Measurements from ENCODE around the gene PRODH2.
"Not testable (repeated sequence)": the region's sequence is repeated elsewhere in the genome, so short reads cannot be mapped to it uniquely, and the experiment has no call there.

PRODH2 gene

DNA sequence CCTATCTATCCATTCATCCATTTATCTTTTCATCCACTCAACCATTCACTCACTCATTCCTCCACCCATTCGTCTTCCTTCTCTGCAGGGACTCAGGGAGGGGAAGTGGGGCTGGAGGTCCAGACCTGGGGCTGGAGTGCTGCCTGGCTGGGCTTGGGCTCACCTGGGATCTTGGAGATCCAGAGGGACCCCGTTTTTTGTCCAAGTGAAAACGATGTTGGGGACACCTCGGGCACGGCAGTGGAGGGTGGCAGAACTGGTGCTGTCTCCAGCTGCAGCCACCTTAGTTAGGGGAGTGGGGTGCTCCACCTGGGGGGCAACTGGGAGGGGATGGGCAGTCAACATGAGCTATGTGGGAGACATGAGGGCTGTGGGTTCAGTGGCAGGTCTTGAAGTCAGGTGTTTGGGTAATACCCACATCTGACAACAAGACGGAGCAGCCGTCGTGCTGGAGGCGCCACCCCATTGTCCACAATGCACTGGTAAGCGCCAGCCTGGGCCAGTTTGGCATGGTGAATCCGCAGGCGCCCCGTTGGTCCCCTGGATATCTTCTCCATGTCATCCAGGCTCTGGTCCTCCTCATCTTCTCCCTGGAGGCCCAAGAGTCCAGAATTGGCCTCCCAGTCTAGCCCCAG is 29.4 kb upstream of the PRODH2 start:
- no peaks in the 10 kb centered on the region for H3K36me3 ChIP-seq (ENCODE audit: insufficient read depth, low read length)
- H3K9me3 ChIP-seq (replicated peaks; ENCODE audit: low read length) = peaks cover 8% of the 10 kb centered on the region
- H3K4me1 ChIP-seq (ENCODE audit: control insufficient read depth, insufficient read depth, low read length) = peaks cover 5% of the 10 kb centered on the region
- H3K27me3 ChIP-seq (ENCODE audit: control insufficient read depth, insufficient read depth, low read length) = peaks cover 47% of the 10 kb centered on the region
- no peak overlapping the region for H3K4me2 ChIP-seq (ENCODE audit: low read length)
- H3K9ac ChIP-seq (ENCODE audit: low read depth, low read length) = no peak overlapping the region
- no peak overlapping the region for H3K4me3 ChIP-seq (ENCODE audit: low read length)

DNA sequence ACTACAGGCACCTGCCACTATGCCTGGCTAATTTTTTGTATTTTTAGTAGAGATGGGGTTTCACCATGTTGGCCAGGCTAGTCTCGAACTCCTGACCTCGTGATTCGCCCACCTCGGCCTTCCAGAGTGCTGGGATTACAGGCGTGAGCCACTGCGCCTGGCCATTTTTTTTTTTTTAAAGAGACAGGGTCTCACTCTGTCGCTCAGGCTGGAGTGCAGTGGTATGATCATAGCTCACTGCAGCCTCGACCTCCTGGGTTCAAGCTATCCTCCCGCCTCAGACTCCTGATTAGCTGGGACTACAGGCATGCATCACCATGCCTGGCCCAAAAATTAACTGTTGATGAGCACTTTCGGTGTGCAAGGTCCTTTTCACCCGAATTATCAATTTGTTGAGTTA is 23.5 kb upstream of the PRODH2 start:
- not testable (repeated sequence) for H3K27me3 ChIP-seq (ENCODE audit: control insufficient read depth, insufficient read depth, low read length); H3K4me2 ChIP-seq (ENCODE audit: low read length); H3K4me3 ChIP-seq (ENCODE audit: low read length); H3K36me3 ChIP-seq (ENCODE audit: insufficient read depth, low read length); H3K9me3 ChIP-seq (replicated peaks; ENCODE audit: low read length); H3K4me1 ChIP-seq (ENCODE audit: control insufficient read depth, insufficient read depth, low read length); H3K9ac ChIP-seq (ENCODE audit: low read depth, low read length)

DNA sequence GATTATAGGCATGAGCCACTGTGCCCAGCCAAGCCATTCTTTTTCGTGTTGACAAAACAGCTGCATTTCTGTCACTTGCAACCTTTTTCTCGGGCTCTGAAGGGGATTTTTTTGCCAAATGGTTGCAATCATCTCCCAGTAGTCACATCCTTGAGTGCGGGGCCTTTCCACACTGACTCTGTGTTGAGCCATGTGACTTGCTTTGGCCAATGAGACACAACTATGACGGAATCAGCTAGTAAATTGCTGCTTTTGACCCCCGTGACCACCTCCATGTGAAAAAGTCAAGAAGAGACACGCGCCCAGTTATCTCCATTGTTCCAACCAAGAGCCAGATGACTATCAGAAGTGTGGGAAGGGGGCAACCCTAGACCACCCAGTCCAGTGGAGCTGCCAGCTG is 21.3 kb upstream of the PRODH2 start:
- Histone ChIP-seq H3K36me3 (ENCODE audit: insufficient read depth, low read length) (no peaks in the 10 kb centered on the region), H3K27me3 (ENCODE audit: control insufficient read depth, insufficient read depth, low read length) (peaks cover 9% of the 10 kb centered on the region), H3K9ac (ENCODE audit: low read depth, low read length) (no peak overlapping the region), H3K9me3 (replicated peaks; ENCODE audit: low read length) (peaks cover 2% of the 10 kb centered on the region), H3K4me1 (ENCODE audit: control insufficient read depth, insufficient read depth, low read length) (no peaks in the 10 kb centered on the region), H3K4me2 (ENCODE audit: low read length) (no peak overlapping the region), H3K4me3 (ENCODE audit: low read length) (no peak overlapping the region)

DNA sequence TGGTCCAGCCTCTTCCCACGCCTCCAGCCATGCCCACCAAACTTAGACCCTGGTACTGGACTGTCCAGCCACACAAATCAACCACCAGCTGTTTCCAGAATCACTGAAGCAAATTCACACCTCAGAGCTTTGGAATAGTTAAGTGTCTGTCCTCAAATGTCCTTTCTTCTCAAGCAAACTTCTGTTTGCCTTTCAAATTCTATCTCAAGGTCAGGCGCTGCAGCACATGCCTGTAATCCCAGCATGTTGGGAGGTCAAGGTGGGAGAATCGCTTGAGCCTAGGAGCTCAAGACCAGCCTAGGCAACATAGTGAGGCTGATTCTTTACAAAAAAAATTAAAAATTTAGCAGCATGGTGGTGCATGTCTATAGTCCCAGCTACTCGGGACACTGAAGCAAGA is 19.4 kb upstream of the PRODH2 start:
- no peak overlapping the region for H3K4me2 ChIP-seq (ENCODE audit: low read length)
- no peaks in the 10 kb centered on the region for H3K9me3 ChIP-seq (replicated peaks; ENCODE audit: low read length)
- H3K36me3 ChIP-seq (ENCODE audit: insufficient read depth, low read length) = no peaks in the 10 kb centered on the region
- peaks cover 9% of the 10 kb centered on the region for H3K27me3 ChIP-seq (ENCODE audit: control insufficient read depth, insufficient read depth, low read length)
- no peak overlapping the region for H3K4me3 ChIP-seq (ENCODE audit: low read length)
- H3K4me1 ChIP-seq (ENCODE audit: control insufficient read depth, insufficient read depth, low read length) = no peaks in the 10 kb centered on the region
- H3K9ac ChIP-seq (ENCODE audit: low read depth, low read length) = no peak overlapping the region

DNA sequence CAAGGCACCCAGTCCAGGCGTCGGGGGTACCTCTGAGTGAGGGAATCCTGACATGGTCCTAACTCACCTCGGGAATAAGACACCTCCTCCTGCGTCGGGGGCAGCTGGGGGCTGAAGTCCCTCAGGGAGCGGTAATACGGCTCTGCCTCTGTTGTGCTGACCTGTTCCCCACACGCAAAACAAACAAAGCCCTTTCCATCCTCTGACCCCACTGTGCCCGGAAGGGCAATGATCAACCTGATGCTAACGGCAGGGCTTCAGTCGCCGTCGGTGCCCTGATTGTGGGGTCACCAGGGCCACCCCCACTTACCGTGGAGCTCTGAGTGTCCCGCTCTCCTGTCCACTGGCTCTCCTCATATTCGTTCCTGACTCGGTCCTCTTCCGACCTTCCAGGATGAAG is 18.3 kb upstream of the PRODH2 start:
- no peak overlapping the region for H3K4me2 ChIP-seq (ENCODE audit: low read length)
- H3K4me3 ChIP-seq (ENCODE audit: low read length) = no peak overlapping the region
- H3K27me3 ChIP-seq (ENCODE audit: control insufficient read depth, insufficient read depth, low read length) = peaks cover 9% of the 10 kb centered on the region
- H3K36me3 ChIP-seq (ENCODE audit: insufficient read depth, low read length) = no peaks in the 10 kb centered on the region
- no peak overlapping the region for H3K9ac ChIP-seq (ENCODE audit: low read depth, low read length)
- H3K4me1 ChIP-seq (ENCODE audit: control insufficient read depth, insufficient read depth, low read length) = no peaks in the 10 kb centered on the region
- H3K9me3 ChIP-seq (replicated peaks; ENCODE audit: low read length) = no peaks in the 10 kb centered on the region

DNA sequence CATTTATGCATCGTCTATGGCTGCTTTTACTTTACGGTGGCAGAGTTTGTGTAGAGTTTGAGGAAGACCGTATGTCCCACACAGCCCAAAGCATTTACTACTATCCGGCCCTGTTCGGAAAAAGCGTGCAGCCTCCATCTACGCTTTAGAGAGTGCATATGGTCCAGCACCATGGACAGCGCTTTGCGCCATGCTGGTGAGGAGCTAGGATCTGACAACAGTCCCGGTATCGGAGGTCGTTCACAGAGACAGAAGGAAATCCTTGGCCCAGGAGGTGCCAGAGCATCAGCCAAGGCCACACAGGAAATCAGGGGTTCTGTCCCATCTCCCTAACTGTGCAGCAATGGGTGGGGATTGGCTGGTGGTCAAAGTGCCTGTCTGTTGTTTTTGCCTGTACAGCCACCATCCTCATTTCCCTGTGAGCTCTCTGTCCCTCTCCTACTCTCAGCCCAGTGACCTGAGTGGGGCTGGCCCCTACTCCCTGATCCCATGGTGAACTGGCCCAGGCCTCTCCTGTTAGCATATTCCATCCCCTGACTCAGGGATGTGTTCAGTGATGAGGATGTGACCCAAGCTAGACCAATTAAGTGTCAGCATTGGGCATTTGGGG is 16.2 kb upstream of the PRODH2 start:
- Histone ChIP-seq H3K9me3 (replicated peaks; ENCODE audit: low read length) (no peaks in the 10 kb centered on the region), H3K9ac (ENCODE audit: low read depth, low read length) (no peak overlapping the region), H3K4me3 (ENCODE audit: low read length) (no peak overlapping the region), H3K4me2 (ENCODE audit: low read length) (no peak overlapping the region), H3K36me3 (ENCODE audit: insufficient read depth, low read length) (no peaks in the 10 kb centered on the region), H3K27me3 (ENCODE audit: control insufficient read depth, insufficient read depth, low read length) (peaks cover 1% of the 10 kb centered on the region), H3K4me1 (ENCODE audit: control insufficient read depth, insufficient read depth, low read length) (no peaks in the 10 kb centered on the region)

DNA sequence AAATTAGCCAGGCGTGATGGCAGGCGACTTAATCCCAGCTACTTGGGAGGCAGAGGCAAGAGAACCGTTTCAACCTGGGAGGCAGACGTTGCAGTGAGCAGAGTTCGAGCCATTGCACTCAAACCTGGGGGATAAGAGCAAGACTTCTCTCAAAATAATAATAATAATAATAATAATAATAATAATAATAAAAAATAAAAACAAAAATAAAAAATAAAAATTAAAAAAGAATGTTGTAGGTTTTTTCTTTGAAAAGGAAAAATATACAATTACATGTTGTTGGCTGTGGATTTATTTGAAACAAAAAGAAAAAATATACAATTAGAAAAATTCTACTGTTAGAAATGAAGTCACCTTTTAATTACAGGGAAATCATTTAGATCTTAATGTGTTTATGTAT is 11.5 kb upstream of the PRODH2 start:
- Histone ChIP-seq H3K9me3 (replicated peaks; ENCODE audit: low read length) (no peaks in the 10 kb centered on the region), H3K27me3 (ENCODE audit: control insufficient read depth, insufficient read depth, low read length) (peaks cover under 1% of the 10 kb centered on the region), H3K4me1 (ENCODE audit: control insufficient read depth, insufficient read depth, low read length) (no peaks in the 10 kb centered on the region), H3K4me3 (ENCODE audit: low read length) (no peak overlapping the region), H3K36me3 (ENCODE audit: insufficient read depth, low read length) (no peaks in the 10 kb centered on the region), H3K4me2 (ENCODE audit: low read length) (no peak overlapping the region), H3K9ac (ENCODE audit: low read depth, low read length) (no peak overlapping the region)

DNA sequence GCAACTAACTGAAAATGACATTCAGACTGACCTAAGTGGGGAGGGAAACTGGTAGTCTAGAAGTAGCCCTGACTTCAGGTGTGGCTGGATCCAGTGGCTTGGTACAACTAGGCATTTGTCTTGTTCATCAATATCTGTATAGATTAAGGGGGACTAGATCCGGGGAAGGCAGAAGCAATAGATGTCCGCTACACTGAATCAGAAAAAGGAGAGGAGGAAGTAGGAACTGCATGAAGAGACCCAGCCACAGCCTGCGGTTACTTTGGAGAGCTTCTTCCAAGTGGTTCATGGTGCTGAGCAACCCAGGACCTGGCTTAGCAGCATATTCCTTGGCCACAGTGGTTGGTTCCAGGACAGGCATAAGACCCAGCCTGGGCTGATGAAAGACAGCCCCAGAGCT is 9.9 kb upstream of the PRODH2 start:
- Histone ChIP-seq H3K9me3 (replicated peaks; ENCODE audit: low read length) (no peaks in the 10 kb centered on the region), H3K9ac (ENCODE audit: low read depth, low read length) (no peak overlapping the region), H3K4me2 (ENCODE audit: low read length) (no peak overlapping the region), H3K4me3 (ENCODE audit: low read length) (no peak overlapping the region), H3K27me3 (ENCODE audit: control insufficient read depth, insufficient read depth, low read length) (peaks cover 11% of the 10 kb centered on the region), H3K4me1 (ENCODE audit: control insufficient read depth, insufficient read depth, low read length) (no peaks in the 10 kb centered on the region), H3K36me3 (ENCODE audit: insufficient read depth, low read length) (no peaks in the 10 kb centered on the region)

DNA sequence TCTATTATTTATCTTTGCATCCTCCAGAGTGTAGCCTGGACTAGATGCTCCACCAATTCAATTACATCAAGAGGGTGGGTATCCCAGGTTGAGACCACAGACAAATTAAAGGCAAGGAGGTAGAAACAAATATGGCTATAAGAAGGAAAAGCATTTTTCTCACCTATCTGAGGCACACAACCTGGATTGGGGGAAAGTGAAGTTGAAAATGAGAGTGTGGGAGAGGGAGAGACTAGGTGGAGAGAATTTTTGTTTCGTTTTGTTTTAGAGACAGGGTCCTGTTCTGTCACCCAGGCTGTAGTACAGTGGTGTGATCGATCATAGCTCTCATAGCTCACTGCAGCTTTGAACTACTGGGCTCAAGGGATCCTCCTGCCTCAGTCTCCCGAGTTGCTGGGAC is 5.8 kb upstream of the PRODH2 start:
- Histone ChIP-seq H3K4me1 (ENCODE audit: control insufficient read depth, insufficient read depth, low read length) (no peaks in the 10 kb centered on the region), H3K9ac (ENCODE audit: low read depth, low read length) (no peak overlapping the region), H3K9me3 (replicated peaks; ENCODE audit: low read length) (no peaks in the 10 kb centered on the region), H3K36me3 (ENCODE audit: insufficient read depth, low read length) (no peaks in the 10 kb centered on the region), H3K4me2 (ENCODE audit: low read length) (no peak overlapping the region), H3K27me3 (ENCODE audit: control insufficient read depth, insufficient read depth, low read length) (peaks cover 17% of the 10 kb centered on the region), H3K4me3 (ENCODE audit: low read length) (no peak overlapping the region)

DNA sequence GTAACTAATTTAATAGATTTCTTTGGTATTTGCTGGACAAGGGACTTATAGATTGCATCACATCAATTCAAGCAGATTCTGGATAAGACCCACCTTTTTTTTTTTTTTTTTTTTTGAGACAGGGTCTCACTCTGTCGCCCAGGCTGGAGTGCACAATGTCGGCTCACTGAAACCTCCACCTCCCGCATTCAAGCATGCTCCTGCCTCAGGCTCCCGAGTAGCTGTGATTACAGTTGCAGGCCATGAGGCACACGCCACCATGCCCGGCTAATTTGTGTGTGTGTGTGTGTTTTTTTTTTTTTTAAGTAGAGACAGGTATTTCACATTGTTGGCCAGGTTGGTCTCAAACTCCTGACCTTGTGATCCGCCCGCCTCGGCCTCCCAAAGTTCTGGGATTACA is 4.2 kb upstream of the PRODH2 start:
- Histone ChIP-seq H3K4me3 (ENCODE audit: low read length) (no peak overlapping the region), H3K9ac (ENCODE audit: low read depth, low read length) (no peak overlapping the region), H3K36me3 (ENCODE audit: insufficient read depth, low read length) (no peaks in the 10 kb centered on the region), H3K9me3 (replicated peaks; ENCODE audit: low read length) (no peaks in the 10 kb centered on the region), H3K4me2 (ENCODE audit: low read length) (no peak overlapping the region), H3K27me3 (ENCODE audit: control insufficient read depth, insufficient read depth, low read length) (peaks cover 28% of the 10 kb centered on the region), H3K4me1 (ENCODE audit: control insufficient read depth, insufficient read depth, low read length) (no peaks in the 10 kb centered on the region)

DNA sequence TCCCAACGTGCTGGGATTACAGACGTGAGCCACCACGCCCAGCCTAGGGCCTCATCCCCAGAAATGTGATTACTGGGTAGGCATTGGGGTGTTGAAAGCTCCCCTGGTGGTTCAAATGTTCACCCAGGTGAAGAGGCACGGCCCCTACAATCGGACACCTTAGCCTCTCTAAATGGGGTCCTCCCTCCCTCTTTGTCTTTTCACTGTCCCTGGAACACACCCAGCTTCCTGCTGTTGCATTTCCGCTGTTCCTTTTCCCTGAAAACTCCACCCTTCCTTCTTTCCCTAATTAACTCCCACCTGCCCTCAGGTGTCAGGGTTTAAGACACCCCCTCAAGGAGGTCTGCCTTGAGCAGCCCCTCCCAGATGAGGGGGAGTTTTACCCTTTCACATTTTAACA is 3.6 kb upstream of the PRODH2 start:
- H3K9me3 ChIP-seq (replicated peaks; ENCODE audit: low read length) = no peaks in the 10 kb centered on the region
- no peak overlapping the region for H3K4me2 ChIP-seq (ENCODE audit: low read length)
- H3K4me3 ChIP-seq (ENCODE audit: low read length) = no peak overlapping the region
- no peaks in the 10 kb centered on the region for H3K36me3 ChIP-seq (ENCODE audit: insufficient read depth, low read length)
- H3K9ac ChIP-seq (ENCODE audit: low read depth, low read length) = no peak overlapping the region
- H3K27me3 ChIP-seq (ENCODE audit: control insufficient read depth, insufficient read depth, low read length) = peaks cover 33% of the 10 kb centered on the region
- no peaks in the 10 kb centered on the region for H3K4me1 ChIP-seq (ENCODE audit: control insufficient read depth, insufficient read depth, low read length)
